NCI-H460 (cell line): ENCODE results near the gene ARHGEF17. TPM values are rescaled to one million over a fixed set of nuclear protein-coding genes. Genes with fewer than 3 reads are reported as not detected.

Experiments
- DNase-seq: peaks from one replicate; pipeline ENCODE4 v3.0.0-alpha.2; 2016; ENCODE audit warnings: low read depth; ENCODE audit errors: extremely low read depth
- total RNA-seq: library from RNA; depleted of rRNA; stranded (reverse); fragments of >200 nt; shearing (Covaris generic); gene quantifications from 2 replicates; pipeline ENCODE4 v1.2.3, GENCODE V29; 2014

The ARHGEF17 gene
- total RNA-seq, 1 experiment from 2014 or later = 3.7 TPM

- DNase-seq = no peak
These were observed 4.0 kb downstream of the ARHGEF17 start for GRCh38 chr11:73312036-73312435.

GRCh38 chr11:73312851-73313327 is 4.8 kb downstream of the ARHGEF17 start:
- no peak for DNase-seq

- DNase-seq = no peak
These were observed 5.6 kb downstream of the ARHGEF17 start for GRCh38 chr11:73313652-73314051.

GRCh38 chr11:73314117-73314961 is 6.3 kb downstream of the ARHGEF17 start:
- no peak for DNase-seq

GRCh38 chr11:73315293-73316020 is 7.4 kb downstream of the ARHGEF17 start:
- DNase-seq = no peak

- DNase-seq = no peak
These were observed 8.3 kb downstream of the ARHGEF17 start for GRCh38 chr11:73316422-73316821.

- no peak for DNase-seq
These were observed 9.3 kb downstream of the ARHGEF17 start for GRCh38 chr11:73317373-73317772.

GRCh38 chr11:73317803-73318202 is 9.7 kb downstream of the ARHGEF17 start:
- no peak for DNase-seq

GRCh38 chr11:73318501-73319011 is 10.5 kb downstream of the ARHGEF17 start:
- DNase-seq = no peak

- no peak for DNase-seq
These were observed 12.9 kb downstream of the ARHGEF17 start for GRCh38 chr11:73320763-73321603.

GRCh38 chr11:73321604-73322381 is 13.7 kb downstream of the ARHGEF17 start:
- no peak for DNase-seq

GRCh38 chr11:73322382-73323306 is 14.6 kb downstream of the ARHGEF17 start:
- DNase-seq = no peak

- no peak for DNase-seq
These were observed 15.4 kb downstream of the ARHGEF17 start for GRCh38 chr11:73323464-73323863.

GRCh38 chr11:73324116-73324515 is 16.0 kb downstream of the ARHGEF17 start:
- no peak for DNase-seq

GRCh38 chr11:73324665-73325035 is 16.6 kb downstream of the ARHGEF17 start:
- DNase-seq = no peak

GRCh38 chr11:73325036-73325981 is 17.2 kb downstream of the ARHGEF17 start:
- no peak for DNase-seq

- DNase-seq = no peak
These were observed 19.1 kb downstream of the ARHGEF17 start for GRCh38 chr11:73326929-73327811.
